ENCODE results near the gene ZMYM2. TPM values are rescaled to one million over a fixed set of nuclear protein-coding genes. Genes with fewer than 3 reads are reported as not detected.

The ZMYM2 gene
- polyA plus RNA-seq, 3 donors, result 6.7 to 32.6 (median 8.5) TPM

GRCh38 chr13:20102525-20103180, 144.1 kb downstream of the ZMYM2 start:
- Histone ChIP-seq H3K27ac (ENCODE audit: low read depth in 1 of 2, low read length in 2 of 2) (no peak overlapping the region), H3K79me2 (ENCODE audit: insufficient read depth, low read length) (no peaks in the 10 kb centered on the region), H3K4me1 (ENCODE audit: control insufficient read depth in 1 of 2, insufficient read depth in 2 of 2, low read length in 2 of 2) (peaks cover 10 to 14% of the 10 kb centered on the region in 2 donors), H2AFZ (ENCODE audit: insufficient read depth, low read depth, low read length, poor library complexity, severe bottlenecking) (no peak overlapping the region), H3K36me3 (replicated peaks in 1 of 2; ENCODE audit: control insufficient read depth in 1 of 2, insufficient read depth in 2 of 2, low read length in 2 of 2) (no peaks in the 10 kb centered on the region), H3K4me3 (replicated peaks in 1 of 3; ENCODE audit: low read depth in 2 of 3, low read length in 3 of 3) (no peak overlapping the region), H4K20me1 (ENCODE audit: insufficient read depth, low read length) (no peaks in the 10 kb centered on the region), H3K27me3 (ENCODE audit: control insufficient read depth in 2 of 2, insufficient read depth in 2 of 2, low read length in 2 of 2) (peaks cover 7 to 20% of the 10 kb centered on the region in 2 donors), H3K9me3 (replicated peaks in 1 of 2; ENCODE audit: control insufficient read depth in 1 of 2, insufficient read depth in 1 of 2, low read length in 2 of 2) (no peaks in the 10 kb centered on the region), H3K9ac (ENCODE audit: insufficient read depth, low read length, poor library complexity, severe bottlenecking) (no peak overlapping the region), H3K4me2 (replicated peaks; ENCODE audit: extremely low read depth, low read length, poor library complexity, severe bottlenecking) (no peak overlapping the region)
- Mint-ChIP-seq H3K27me3 (ENCODE audit: low read depth in 3 of 3) (peaks cover 10 to 17% (median 10%) of the 10 kb centered on the region in 3 donors), H3K27ac (no peak overlapping the region), H3K4me1 (peaks cover 24% of the 10 kb centered on the region), H3K4me3 (peak overlapping the region in 1 of 2 donors; percentile 3), H3K9me3 (peaks cover 0 to 2% (median 0%) of the 10 kb centered on the region in 7 donors), H3K36me3 (no peaks in the 10 kb centered on the region)
- TF ChIP-seq CTCF (IDR thresholded peaks at IDR 0.05), result no peak
- 28% methylated on average over 3 of the region's 9 CpGs for WGBS (ENCODE audit: insufficient coverage)
- DNase-seq, result no peak
- intact Hi-C loops (cut with micrococcal nuclease), result no loop called here

GRCh38 chr13:20105161-20105689, 146.7 kb downstream of the ZMYM2 start:
- Mint-ChIP-seq H3K4me1 (peaks cover 24% of the 10 kb centered on the region), H3K27ac (peak overlapping the region; percentile 22 to 87 (median 63)), H3K36me3 (no peaks in the 10 kb centered on the region), H3K9me3 (peaks cover 0 to 2% (median 0%) of the 10 kb centered on the region in 7 donors), H3K27me3 (ENCODE audit: low read depth in 3 of 3) (peaks cover 5 to 19% (median 10%) of the 10 kb centered on the region in 3 donors), H3K4me3 (peak overlapping the region; percentile 74 to 88)
- TF ChIP-seq CTCF (IDR thresholded peaks at IDR 0.05), result no peak
- intact Hi-C loops (cut with micrococcal nuclease), result no loop called here
- H3K79me2 ChIP-seq (ENCODE audit: insufficient read depth, low read length), result no peaks in the 10 kb centered on the region
- H3K9ac ChIP-seq (ENCODE audit: insufficient read depth, low read length, poor library complexity, severe bottlenecking), result no peak overlapping the region
- peaks cover 2 to 9% of the 10 kb centered on the region in 2 donors for H3K27me3 ChIP-seq (ENCODE audit: control insufficient read depth in 2 of 2, insufficient read depth in 2 of 2, low read length in 2 of 2)
- no peaks in the 10 kb centered on the region for H3K9me3 ChIP-seq (replicated peaks in 1 of 2; ENCODE audit: control insufficient read depth in 1 of 2, insufficient read depth in 1 of 2, low read length in 2 of 2)
- H3K4me1 ChIP-seq (ENCODE audit: control insufficient read depth in 1 of 2, insufficient read depth in 2 of 2, low read length in 2 of 2), result peaks cover 10 to 14% of the 10 kb centered on the region in 2 donors
- peak overlapping the region; percentile 75 for H2AFZ ChIP-seq (ENCODE audit: insufficient read depth, low read depth, low read length, poor library complexity, severe bottlenecking)
- H3K4me2 ChIP-seq (replicated peaks; ENCODE audit: extremely low read depth, low read length, poor library complexity, severe bottlenecking), result peak overlapping the region; percentile 71
- WGBS (ENCODE audit: insufficient coverage), result 61% methylated on average over 13 of the region's 13 CpGs
- no peaks in the 10 kb centered on the region for H4K20me1 ChIP-seq (ENCODE audit: insufficient read depth, low read length)
- peak overlapping the region; percentile 10 to 23 for H3K27ac ChIP-seq (ENCODE audit: low read depth in 1 of 2, low read length in 2 of 2)
- H3K36me3 ChIP-seq (replicated peaks in 1 of 2; ENCODE audit: control insufficient read depth in 1 of 2, insufficient read depth in 2 of 2, low read length in 2 of 2), result no peaks in the 10 kb centered on the region
- peak overlapping the region in 1 of 3 experiments; percentile 57 for H3K4me3 ChIP-seq (replicated peaks in 1 of 3; ENCODE audit: low read depth in 2 of 3, low read length in 3 of 3)
- peak in 2 of 3 donors; percentile 5 to 12 for DNase-seq
